Measurements from ENCODE around the gene HADHB.
"Not testable (repeated sequence)": the region's sequence is repeated elsewhere in the genome, so short reads cannot be mapped to it uniquely, and the experiment has no call there.

Gene HADHB

GRCh38 chr2:26298286-26298637 lies 53.5 kb downstream of the HADHB start:
- DNase-seq (ENCODE audit: low spot score), result no peak

GRCh38 chr2:26298638-26299393 lies 54.1 kb downstream of the HADHB start:
- DNase-seq (ENCODE audit: low spot score), result peak; percentile 66

- peak; percentile 79 for DNase-seq (ENCODE audit: low spot score)
Measured at GRCh38 chr2:26299471-26300101, 54.8 kb downstream of the HADHB start.

GRCh38 chr2:26300234-26300925 lies 55.6 kb downstream of the HADHB start:
- peak; percentile 51 for DNase-seq (ENCODE audit: low spot score)

- DNase-seq (ENCODE audit: low spot score), result peak; percentile 56
Measured at GRCh38 chr2:26302846-26303245, 58.1 kb downstream of the HADHB start.

- not testable (repeated sequence) for DNase-seq (ENCODE audit: low spot score)
Measured at GRCh38 chr2:26305094-26305493, 60.4 kb downstream of the HADHB start.

GRCh38 chr2:26305540-26305939 lies 60.8 kb downstream of the HADHB start:
- no peak for DNase-seq (ENCODE audit: low spot score)

- no peak for DNase-seq (ENCODE audit: low spot score)
Measured at GRCh38 chr2:26309921-26310320, 65.2 kb downstream of the HADHB start.

- no peak for DNase-seq (ENCODE audit: low spot score)
Measured at GRCh38 chr2:26312471-26312870, 67.7 kb downstream of the HADHB start.

GRCh38 chr2:26313446-26313845 lies 68.7 kb downstream of the HADHB start:
- DNase-seq (ENCODE audit: low spot score), result no peak

- DNase-seq (ENCODE audit: low spot score), result no peak
Measured at GRCh38 chr2:26314243-26314642, 69.5 kb downstream of the HADHB start.

- peak; percentile 26 for DNase-seq (ENCODE audit: low spot score)
Measured at GRCh38 chr2:26316041-26316440, 71.3 kb downstream of the HADHB start.

- DNase-seq (ENCODE audit: low spot score), result no peak
Measured at GRCh38 chr2:26316845-26317244, 72.1 kb downstream of the HADHB start.

- DNase-seq (ENCODE audit: low spot score), result no peak
Measured at GRCh38 chr2:26317377-26318105, 72.8 kb downstream of the HADHB start.

GRCh38 chr2:26318950-26319349 lies 74.2 kb downstream of the HADHB start:
- DNase-seq (ENCODE audit: low spot score), result no peak

- not testable (repeated sequence) for DNase-seq (ENCODE audit: low spot score)
Measured at GRCh38 chr2:26324479-26324878, 79.7 kb downstream of the HADHB start.

GRCh38 chr2:26324903-26325302 lies 80.2 kb downstream of the HADHB start:
- no peak for DNase-seq (ENCODE audit: low spot score)

GRCh38 chr2:26325851-26326250 lies 81.1 kb downstream of the HADHB start:
- DNase-seq (ENCODE audit: low spot score), result peak; percentile 9

GRCh38 chr2:26326514-26326913 lies 81.8 kb downstream of the HADHB start:
- no peak for DNase-seq (ENCODE audit: low spot score)

- no peak for DNase-seq (ENCODE audit: low spot score)
Measured at GRCh38 chr2:26327291-26328272, 82.8 kb downstream of the HADHB start.

- not testable (repeated sequence) for DNase-seq (ENCODE audit: low spot score)
Measured at GRCh38 chr2:26329083-26329482, 84.3 kb downstream of the HADHB start.
